ENCODE results near the gene PEG3.
"Not testable (repeated sequence)": the region's sequence is repeated elsewhere in the genome, so short reads cannot be mapped to it uniquely, and the experiment has no call there.

Gene PEG3

GRCh38 chr19:56840451-56841192 lies at the start of gene PEG3, which contains the start of gene ZIM2:
Gene PEG3 (minus strand): TSS chr19:56840726. CDS start chr19:56824655, 16,071 bp downstream.
Gene ZIM2 (minus strand): TSS chr19:56840726. CDS start chr19:56824277, 16,449 bp downstream.
- DNase-seq (ENCODE audit: low spot score): no peak

- no peak for DNase-seq (ENCODE audit: low spot score)
Observed at GRCh38 chr19:56885173-56885985, 44.9 kb upstream of the PEG3 start.

GRCh38 chr19:56884441-56884840 lies 43.9 kb upstream of the PEG3 start:
- DNase-seq (ENCODE audit: low spot score): no peak

- DNase-seq (ENCODE audit: low spot score): no peak
Observed at GRCh38 chr19:56880592-56881190, 40.2 kb upstream of the PEG3 start.

GRCh38 chr19:56877069-56877715 lies 36.7 kb upstream of the PEG3 start:
- DNase-seq (ENCODE audit: low spot score): no peak

- DNase-seq (ENCODE audit: low spot score): no peak
Observed at GRCh38 chr19:56875717-56876116, 35.2 kb upstream of the PEG3 start.

GRCh38 chr19:56874530-56874929 lies 34.0 kb upstream of the PEG3 start:
- no peak for DNase-seq (ENCODE audit: low spot score)

GRCh38 chr19:56873493-56873892 lies 33.0 kb upstream of the PEG3 start:
- DNase-seq (ENCODE audit: low spot score): no peak

- DNase-seq (ENCODE audit: low spot score): no peak
Observed at GRCh38 chr19:56869886-56870285, 29.4 kb upstream of the PEG3 start.

GRCh38 chr19:56868446-56868845 lies 27.9 kb upstream of the PEG3 start:
- no peak for DNase-seq (ENCODE audit: low spot score)

GRCh38 chr19:56866538-56866937 lies 26.0 kb upstream of the PEG3 start:
- no peak for DNase-seq (ENCODE audit: low spot score)

GRCh38 chr19:56864443-56865125 lies 24.1 kb upstream of the PEG3 start:
- DNase-seq (ENCODE audit: low spot score): no peak

- DNase-seq (ENCODE audit: low spot score): no peak
Observed at GRCh38 chr19:56862741-56863140, 22.2 kb upstream of the PEG3 start.

- DNase-seq (ENCODE audit: low spot score): not testable (repeated sequence)
Observed at GRCh38 chr19:56860409-56860808, 19.9 kb upstream of the PEG3 start.

- DNase-seq (ENCODE audit: low spot score): no peak
Observed at GRCh38 chr19:56858026-56858425, 17.5 kb upstream of the PEG3 start.

- no peak for DNase-seq (ENCODE audit: low spot score)
Observed at GRCh38 chr19:56856822-56857221, 16.3 kb upstream of the PEG3 start.

GRCh38 chr19:56852361-56852760 lies 11.8 kb upstream of the PEG3 start:
- not testable (repeated sequence) for DNase-seq (ENCODE audit: low spot score)

- no peak for DNase-seq (ENCODE audit: low spot score)
Observed at GRCh38 chr19:56848166-56848565, 7.6 kb upstream of the PEG3 start.

GRCh38 chr19:56842412-56842811 lies 1.9 kb upstream of the PEG3 start:
- DNase-seq (ENCODE audit: low spot score): no peak

GRCh38 chr19:56841193-56841543 lies 642 bp upstream of the PEG3 start:
- DNase-seq (ENCODE audit: low spot score): no peak

- DNase-seq (ENCODE audit: low spot score): no peak
Observed at GRCh38 chr19:56839652-56840450, 675 bp downstream of the PEG3 start.

Measured in activated CD4-positive, alpha-beta T cell treated with anti-CD3 and anti-CD28 coated beads, Interleukin-2, Interleukin-4, amounts not matched to agents 100 ng/mL and 50 ng/mL, durations not matched to agents 16 hours and 8 hours (primary cell).